Mucosa of stomach (tissue), 1 donor: ENCODE results near the gene UBE2K.
"Not testable (repeated sequence)": the region's sequence is repeated elsewhere in the genome, so short reads cannot be mapped to it uniquely, and the experiment has no call there.

Source experiments
- H3K27me3 ChIP-seq: one replicate; pipeline ENCODE4 v1.7.0; 2013; ENCODE audit warnings: mild to moderate bottlenecking, low read length; ENCODE audit not compliant: control insufficient read depth, insufficient read depth
- H3K36me3 ChIP-seq: one replicate; pipeline ENCODE4 v1.7.0; 2013; ENCODE audit warnings: low read length; ENCODE audit not compliant: control insufficient read depth, insufficient read depth
- H3K4me1 ChIP-seq: one replicate; pipeline ENCODE4 v1.7.0; 2013; ENCODE audit warnings: mild to moderate bottlenecking, low read length; ENCODE audit not compliant: control insufficient read depth, insufficient read depth
- H3K4me3 ChIP-seq: one replicate; pipeline ENCODE4 v1.7.0; 2013; ENCODE audit warnings: low read length
- H3K9ac ChIP-seq: one replicate; pipeline ENCODE4 v1.7.0; 2013; ENCODE audit warnings: mild to moderate bottlenecking, low read length, moderate library complexity
- H3K9me3 ChIP-seq: one replicate; pipeline ENCODE4 v1.7.0; 2013; ENCODE audit warnings: mild to moderate bottlenecking, low read length, moderate library complexity; ENCODE audit not compliant: control insufficient read depth
- donor health status: Pancreatic carcinoma.

The UBE2K gene, protein sequence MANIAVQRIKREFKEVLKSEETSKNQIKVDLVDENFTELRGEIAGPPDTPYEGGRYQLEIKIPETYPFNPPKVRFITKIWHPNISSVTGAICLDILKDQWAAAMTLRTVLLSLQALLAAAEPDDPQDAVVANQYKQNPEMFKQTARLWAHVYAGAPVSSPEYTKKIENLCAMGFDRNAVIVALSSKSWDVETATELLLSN

GRCh38 chr4:39697740-39698423 lies at the start of gene UBE2K:
Gene UBE2K, plus strand, starts transcription at chr4:39698136. Its CDS starts 192 bp downstream, at chr4:39698328.
- no peaks in the 10 kb centered on the region for H3K36me3 ChIP-seq
- no peaks in the 10 kb centered on the region for H3K27me3 ChIP-seq
- no peaks in the 10 kb centered on the region for H3K9me3 ChIP-seq
- H3K4me3 ChIP-seq, result peak within 1 kb of the TSS; percentile 89
- peak within 1 kb of the TSS; percentile 95 for H3K9ac ChIP-seq
- H3K4me1 ChIP-seq, result peaks cover 15% of the 10 kb centered on the region

DNA sequence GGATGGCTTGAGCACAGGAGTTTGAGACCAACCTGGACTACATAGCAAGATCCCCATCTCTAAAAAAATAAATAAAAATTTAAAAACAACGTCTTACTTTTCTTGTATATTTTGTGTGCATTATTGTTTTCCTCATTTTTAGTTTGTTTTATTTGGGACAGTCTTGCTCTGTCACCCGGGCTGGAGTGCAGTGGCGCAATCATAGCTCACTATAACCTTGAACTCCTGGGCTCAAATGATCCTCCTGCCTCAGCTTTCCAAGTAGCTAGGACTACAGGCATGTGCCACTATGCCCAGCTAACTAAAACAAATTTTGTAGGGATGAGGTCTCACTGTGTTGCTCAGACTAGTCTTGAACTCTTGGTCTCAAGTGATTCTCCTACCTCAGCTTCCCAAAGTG lies 49.7 kb upstream of the UBE2K start:
- H3K9ac ChIP-seq, result no peak overlapping the region
- no peak overlapping the region for H3K4me3 ChIP-seq
- H3K36me3 ChIP-seq, result no peaks in the 10 kb centered on the region
- no peaks in the 10 kb centered on the region for H3K4me1 ChIP-seq
- H3K27me3 ChIP-seq, result no peaks in the 10 kb centered on the region
- no peaks in the 10 kb centered on the region for H3K9me3 ChIP-seq

GRCh38 chr4:39648827-39649558 lies 48.9 kb upstream of the UBE2K start:
- Histone ChIP-seq H3K27me3 (no peaks in the 10 kb centered on the region), H3K9ac (no peak overlapping the region), H3K4me1 (no peaks in the 10 kb centered on the region), H3K4me3 (no peak overlapping the region), H3K36me3 (no peaks in the 10 kb centered on the region), H3K9me3 (no peaks in the 10 kb centered on the region)

DNA sequence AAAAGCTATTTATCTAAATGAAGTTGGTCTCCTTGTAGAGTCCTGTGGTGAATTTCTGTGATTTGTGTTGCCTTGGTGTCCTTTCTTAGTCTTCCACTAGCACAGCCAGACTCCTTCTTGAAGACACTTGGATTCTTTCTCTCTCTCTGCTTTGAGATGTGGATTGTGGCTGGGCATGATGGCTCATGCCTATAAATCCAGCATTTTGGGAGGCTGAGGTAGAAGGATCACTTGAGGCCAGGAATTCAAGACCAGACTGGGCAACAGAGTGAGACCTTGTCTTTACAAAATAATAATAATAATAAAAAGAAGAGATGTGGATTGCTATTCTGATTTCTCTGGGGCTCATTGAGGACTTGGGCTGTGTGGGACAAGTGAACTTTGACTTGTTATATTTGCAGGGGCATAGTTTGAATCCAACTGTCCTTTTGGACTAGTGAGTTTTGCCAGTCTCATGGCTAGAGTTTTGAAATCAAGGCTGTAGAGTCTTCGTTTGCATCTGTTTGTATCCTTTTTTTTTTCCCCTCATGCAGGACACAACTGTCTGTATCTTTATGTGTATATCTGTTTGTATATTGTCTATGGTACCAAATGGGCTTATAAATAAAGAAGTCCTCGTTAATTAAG lies 48.2 kb upstream of the UBE2K start:
- no peaks in the 10 kb centered on the region for H3K4me1 ChIP-seq
- no peaks in the 10 kb centered on the region for H3K36me3 ChIP-seq
- H3K9me3 ChIP-seq, result no peaks in the 10 kb centered on the region
- H3K27me3 ChIP-seq, result no peaks in the 10 kb centered on the region
- H3K4me3 ChIP-seq, result no peak overlapping the region
- H3K9ac ChIP-seq, result no peak overlapping the region

- not testable (repeated sequence) for H3K9me3 ChIP-seq, H3K27me3 ChIP-seq, H3K4me1 ChIP-seq, H3K9ac ChIP-seq, H3K36me3 ChIP-seq, H3K4me3 ChIP-seq
Measured at GRCh38 chr4:39651586-39651985, 46.4 kb upstream of the UBE2K start.

DNA sequence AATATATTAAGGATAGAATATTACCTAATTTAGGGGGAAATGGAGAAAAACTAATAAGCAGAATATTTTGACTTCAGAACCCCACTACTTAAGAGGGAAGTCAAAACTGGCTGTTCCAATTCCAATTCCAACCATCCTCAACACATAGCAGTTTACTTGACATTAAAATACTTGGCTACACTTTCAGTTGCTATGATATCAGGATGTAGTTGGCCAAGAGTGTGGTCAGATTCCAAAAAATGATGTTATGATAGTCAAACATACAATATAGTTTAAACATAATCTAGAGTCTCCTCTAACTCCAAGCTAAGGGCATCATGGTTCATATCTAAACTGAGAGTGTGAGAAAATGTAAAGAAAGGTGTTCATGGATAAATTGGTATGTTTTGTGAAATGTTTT lies 42.7 kb upstream of the UBE2K start:
- Histone ChIP-seq H3K4me3 (no peak overlapping the region), H3K9ac (no peak overlapping the region), H3K4me1 (no peaks in the 10 kb centered on the region), H3K27me3 (no peaks in the 10 kb centered on the region), H3K36me3 (no peaks in the 10 kb centered on the region), H3K9me3 (no peaks in the 10 kb centered on the region)

- no peaks in the 10 kb centered on the region for H3K36me3 ChIP-seq
- no peaks in the 10 kb centered on the region for H3K9me3 ChIP-seq
- no peak overlapping the region for H3K9ac ChIP-seq
- no peaks in the 10 kb centered on the region for H3K27me3 ChIP-seq
- H3K4me3 ChIP-seq, result no peak overlapping the region
- H3K4me1 ChIP-seq, result no peaks in the 10 kb centered on the region
Measured at GRCh38 chr4:39655876-39656275, 42.1 kb upstream of the UBE2K start.

DNA sequence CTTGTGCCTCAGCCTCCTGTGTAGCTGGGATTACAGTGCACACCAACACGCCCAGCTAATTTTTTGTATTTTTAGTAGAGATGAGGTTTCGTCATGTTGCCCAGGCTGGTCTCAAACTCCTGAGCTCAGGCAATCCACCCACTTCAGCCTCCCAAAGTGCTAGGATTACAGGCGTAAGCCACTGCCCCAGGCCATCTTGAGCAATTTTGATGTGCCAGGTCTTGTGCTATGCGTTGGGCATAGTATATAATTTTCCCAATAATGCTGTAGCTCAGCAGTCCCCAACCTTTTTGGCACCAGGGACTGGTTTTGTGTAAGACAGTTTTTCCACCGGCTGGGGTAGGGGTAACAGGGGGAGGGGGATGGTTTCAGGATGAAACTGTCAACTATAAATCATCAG lies 41.3 kb upstream of the UBE2K start:
- not testable (repeated sequence) for H3K36me3 ChIP-seq, H3K9me3 ChIP-seq, H3K4me3 ChIP-seq, H3K4me1 ChIP-seq, H3K27me3 ChIP-seq, H3K9ac ChIP-seq

- H3K27me3 ChIP-seq, result no peaks in the 10 kb centered on the region
Measured at GRCh38 chr4:39657465-39657864, 40.5 kb upstream of the UBE2K start.

GRCh38 chr4:39658756-39659155 lies 39.2 kb upstream of the UBE2K start:
- Histone ChIP-seq H3K4me1 (no peaks in the 10 kb centered on the region), H3K9ac (no peak overlapping the region), H3K36me3 (no peaks in the 10 kb centered on the region), H3K9me3 (no peaks in the 10 kb centered on the region), H3K27me3 (no peaks in the 10 kb centered on the region), H3K4me3 (no peak overlapping the region)

More at GRCh38 chr4:39657465-39657864, 40.5 kb upstream of the UBE2K start:
- no peak overlapping the region for H3K9ac ChIP-seq
- no peaks in the 10 kb centered on the region for H3K4me1 ChIP-seq
- H3K36me3 ChIP-seq, result no peaks in the 10 kb centered on the region
- no peaks in the 10 kb centered on the region for H3K9me3 ChIP-seq
- H3K4me3 ChIP-seq, result no peak overlapping the region

- no peaks in the 10 kb centered on the region for H3K36me3 ChIP-seq
- H3K4me3 ChIP-seq, result no peak overlapping the region
- no peaks in the 10 kb centered on the region for H3K4me1 ChIP-seq
- H3K27me3 ChIP-seq, result no peaks in the 10 kb centered on the region
- H3K9ac ChIP-seq, result no peak overlapping the region
- H3K9me3 ChIP-seq, result no peaks in the 10 kb centered on the region
Measured at GRCh38 chr4:39660045-39660444, 37.9 kb upstream of the UBE2K start.

DNA sequence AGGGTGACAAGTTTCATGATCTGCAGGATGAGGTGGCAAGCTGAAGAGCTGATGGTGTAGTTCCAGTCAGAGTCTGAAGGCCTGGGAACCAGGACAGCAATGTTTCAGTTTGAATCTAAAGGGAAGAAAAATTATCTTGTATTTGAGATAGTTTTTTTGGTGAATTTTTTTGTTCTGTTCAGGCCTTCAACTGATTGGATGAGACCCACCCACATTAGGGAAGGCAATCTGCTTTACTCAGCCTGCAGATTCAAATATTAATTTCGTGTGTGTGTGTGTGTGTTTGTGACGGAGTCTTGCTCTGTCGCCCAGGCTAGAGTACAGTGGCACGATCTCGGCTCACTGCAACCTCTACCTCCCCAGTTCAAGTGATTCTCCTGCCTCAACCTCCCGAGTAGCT lies 37.2 kb upstream of the UBE2K start:
- no peaks in the 10 kb centered on the region for H3K9me3 ChIP-seq
- H3K27me3 ChIP-seq, result no peaks in the 10 kb centered on the region
- H3K4me1 ChIP-seq, result no peaks in the 10 kb centered on the region
- H3K9ac ChIP-seq, result no peak overlapping the region
- no peak overlapping the region for H3K4me3 ChIP-seq
- no peaks in the 10 kb centered on the region for H3K36me3 ChIP-seq
